HCT116 (cell line): Measurements from ENCODE around the gene PRMT2. TPM values are rescaled to one million over a fixed set of nuclear protein-coding genes. Genes with fewer than 3 reads are reported as not detected.
A peak's percentile ranks its signal among the peaks of the same experiment; 100 is the strongest.

Experiments used
- ATAC-seq: fragments of 200-7000 bp; cut with Tn5 transposase; 2 replicates; pipeline ENCODE4 v1.9.1; 2020; ENCODE audit warnings: mild to moderate bottlenecking, moderate library complexity
- BruUV-seq: library from RNA; stranded (reverse); fragments of 400-500 nt; replicated peaks from 2 replicates; lab custom pipeline; 2021; lab: Mats Ljungman, UMichigan
- CTCF ChIA-PET: fragments of 300-600 bp; sonication (Branson Sonifier 250); formaldehyde crosslinking; loops from one replicate; lab custom pipeline; 2021; ENCODE audit warnings: antibody characterized with exemption; lab: Charles Lee
- POLR2A ChIA-PET: fragments of 300-600, 350-600 bp; sonication (Branson Sonifier 250); formaldehyde crosslinking; loops from one replicate; lab custom pipeline; 2021; ENCODE audit warnings: antibody characterized with exemption; lab: Charles Lee
- RAD21 ChIA-PET, 2 experiments: fragments of 300-600 bp; sonication (Branson Sonifier 250); formaldehyde crosslinking; loops; one replicate each; lab custom pipeline; 2023; ENCODE audit warnings: low total read pairs in 2 of 2; ENCODE audit not compliant: uncharacterized antibody in 2 of 2, unreplicated experiment in 2 of 2, low non-redundant PET in 1 of 2; lab: Charles Lee
- DNase-seq: peaks from one replicate; pipeline ENCODE4 v3.0.0-alpha.2; 2010; ENCODE audit warnings: low read depth, low spot score
- H2AFZ ChIP-seq: fragments of 200-600 bp; shearing (Covaris generic), sonication (generic); 2 replicates; pipeline ENCODE4 v1.6.1; 2017; ENCODE audit warnings: low read depth, mixed run types, mixed read lengths, antibody characterized with exemption, low read length; ENCODE audit not compliant: poor library complexity, severe bottlenecking
- H3K27ac ChIP-seq: 2 replicates; pipeline ENCODE4 v1.5.1; 2012; ENCODE audit warnings: low read depth, low read length
- H3K27me3 ChIP-seq: fragments of 200-600 bp; sonication (generic); 2 replicates; pipeline ENCODE4 v1.6.1; 2016; ENCODE audit warnings: mixed run types, low read length, mixed read lengths; ENCODE audit not compliant: insufficient read depth
- H3K36me3 ChIP-seq, 2 experiments: fragments of 200-500 bp in 1 of 2; fragments of 200-600 bp in 1 of 2; sonication (Bioruptor generic) in 1 of 2; sonication (generic) in 1 of 2; 2 replicates each; pipeline versions ENCODE4 v1.5.1 to v1.6.1; 2014 to 2016; ENCODE audit warnings: low read length in 2 of 2, inconsistent platforms in 1 of 2, mixed read lengths in 1 of 2, mixed run types in 1 of 2; ENCODE audit not compliant: insufficient read depth in 2 of 2, control insufficient read depth in 1 of 2
- H3K4me1 ChIP-seq, 2 experiments: fragments of 200-600 bp in 1 of 2; sonication (generic) in 1 of 2; 2 replicates each; pipeline versions ENCODE4 v1.5.1 to v1.6.1; 2012 to 2017; ENCODE audit warnings: low read length in 2 of 2, inconsistent platforms in 1 of 2, mild to moderate bottlenecking in 1 of 2, mixed read lengths in 1 of 2, mixed run types in 1 of 2, moderate library complexity in 1 of 2; ENCODE audit not compliant: insufficient read depth in 2 of 2, control insufficient read depth in 1 of 2
- H3K4me2 ChIP-seq: fragments of 200-600 bp; sonication (generic); 2 replicates; pipeline ENCODE4 v1.6.1; 2017; ENCODE audit warnings: mixed run types, low read length, mixed read lengths
- H3K4me3 ChIP-seq, 2 experiments: fragments of 200-600 bp in 1 of 2; sonication (generic) in 1 of 2; replicated peaks in 1 of 2; 2 replicates each; pipeline ENCODE4 v1.5.1; 2011 to 2016; ENCODE audit warnings: low read length in 2 of 2, control low read depth in 1 of 2, low read depth in 1 of 2, mild to moderate bottlenecking in 1 of 2, mixed read lengths in 1 of 2, mixed run types in 1 of 2
- H3K79me2 ChIP-seq: fragments of 200-600 bp; sonication (generic); 2 replicates; pipeline ENCODE4 v1.6.1; 2017; ENCODE audit warnings: mild to moderate bottlenecking, mixed run types, low read length, moderate library complexity, mixed read lengths; ENCODE audit not compliant: insufficient read depth
- H3K9ac ChIP-seq: fragments of 200-600 bp; sonication (generic); 2 replicates; pipeline ENCODE4 v1.6.1; 2016; ENCODE audit warnings: low read length, mixed read lengths
- H3K9me2 ChIP-seq: fragments of 200-600 bp; sonication (generic), shearing (Covaris generic); 2 replicates; pipeline ENCODE4 v1.6.1; 2017; ENCODE audit warnings: mixed run types, mild to moderate bottlenecking, moderate library complexity; ENCODE audit not compliant: insufficient read depth
- H3K9me3 ChIP-seq, 2 experiments: fragments of 200-500 bp in 1 of 2; fragments of 200-600 bp in 1 of 2; sonication (Bioruptor generic) in 1 of 2; sonication (generic) in 1 of 2; 2 replicates each; pipeline ENCODE4 v1.6.1; 2014 to 2017; ENCODE audit warnings: low read length in 2 of 2, mixed read lengths in 2 of 2, inconsistent platforms in 1 of 2, low read depth in 1 of 2, mild to moderate bottlenecking in 1 of 2, mixed run types in 1 of 2, moderate library complexity in 1 of 2; ENCODE audit not compliant: control insufficient read depth in 1 of 2, insufficient read depth in 1 of 2
- H4K20me1 ChIP-seq: fragments of 200-600 bp; sonication (generic), shearing (Covaris generic); 2 replicates; pipeline ENCODE4 v1.6.1; 2017; ENCODE audit warnings: mixed run types, mild to moderate bottlenecking, moderate library complexity; ENCODE audit not compliant: insufficient read depth
- EGR1 ChIP-seq: IDR thresholded peaks from 2 replicates; pipeline ENCODE4 v1.6.1; 2012; ENCODE audit warnings: low read depth
- EZH2 ChIP-seq: fragments of 200-600 bp; sonication (generic); IDR thresholded peaks from 2 replicates; pipeline ENCODE4 v1.6.1; 2017; ENCODE audit warnings: antibody characterized with exemption, mixed run types
- MAX ChIP-seq: IDR thresholded peaks from 2 replicates; pipeline ENCODE4 v1.6.1; 2012
- REST ChIP-seq: IDR thresholded peaks from 2 replicates; pipeline ENCODE4 v1.6.1; 2012; ENCODE audit warnings: low read depth
- SIN3A ChIP-seq: IDR thresholded peaks from 2 replicates; pipeline ENCODE4 v1.6.1; 2012; ENCODE audit warnings: low read depth
- SP1 ChIP-seq: IDR thresholded peaks from 2 replicates; pipeline ENCODE4 v1.6.1; 2012; ENCODE audit warnings: low read depth
- ZNF274 ChIP-seq: fragments of 200-500 bp; sonication (Bioruptor generic); IDR thresholded peaks from 2 replicates; pipeline ENCODE4 v1.6.1; 2014; ENCODE audit warnings: mild to moderate bottlenecking, low read depth, low read length, inconsistent platforms
- intact Hi-C: fragments of 100-400 bp; cut with micrococcal nuclease; formaldehyde crosslinking; loops from 2 replicates; pipeline ENCODE4 v1.10.0; 2022
- total RNA-seq: library from RNA; stranded (reverse); gene quantifications from one replicate; pipeline ENCODE4 v1.2.1, GENCODE V29; 2021; ENCODE audit not compliant: unreplicated experiment

The PRMT2 gene
- total RNA-seq, 1 experiment from 2014 or later, result 59.1 TPM

- ChIA-PET POLR2A (no interaction called here), RAD21 (interaction anchor here in 1 of 2 experiments (0.5 kb wide), 1 partner anchor 175 kb away, joined by 4 read pairs; no protein-coding TSS in a partner anchor), CTCF (interaction anchor here (0.9 kb wide), 1 partner anchor 491 kb away, joined by 5 read pairs; no protein-coding TSS in a partner anchor)
- Histone ChIP-seq H3K36me3 (no peaks in the 10 kb centered on the region), H3K27ac (peak overlapping the region; percentile 99), H4K20me1 (no peaks in the 10 kb centered on the region), H3K9me2 (no peaks in the 10 kb centered on the region), H3K9ac (peak overlapping the region; percentile 74; the same call in 1 of the 2 replicates), H3K4me3 (peak overlapping the region; percentile 75 to 88; a peak in 2 of 4 replicates), H3K9me3 (no peaks in the 10 kb centered on the region), H3K27me3 (no peaks in the 10 kb centered on the region), H3K79me2 (peaks cover 32% of the 10 kb centered on the region), H3K4me1 (peaks cover 7 to 26% of the 10 kb centered on the region in 2 experiments; a peak in 3 of 4 replicates), H3K4me2 (peak overlapping the region; percentile 93; the same call in 1 of the 2 replicates), H2AFZ (no peak overlapping the region)
- DNase-seq (no peak), ATAC-seq (no peak)
- BruUV-seq, result no TSS peak
- intact Hi-C loops, result no loop called here
- TF ChIP-seq SP1 (no peak), EZH2 (no peak), ZNF274 (no peak), REST (no peak), EGR1 (no peak), MAX (no peak), SIN3A (no peak)
These were observed 1.0 kb upstream of the PRMT2 start for GRCh38 chr21:46634427-46634826.
